ENCODE measurements around the gene PRPF6.
"Not testable (repeated sequence)": the region's sequence is repeated elsewhere in the genome, so short reads cannot be mapped to it uniquely, and the experiment has no call there.

The PRPF6 gene

GRCh38 chr20:64012385-64013154 lies 31.6 kb downstream of the PRPF6 start:
- DNase-seq (ENCODE audit: low read depth, low spot score) = not testable (repeated sequence)

GRCh38 chr20:64015635-64016034 lies 34.7 kb downstream of the PRPF6 start:
- DNase-seq (ENCODE audit: low read depth, low spot score) = no peak

- DNase-seq (ENCODE audit: low read depth, low spot score) = no peak
These were observed 40.4 kb downstream of the PRPF6 start for GRCh38 chr20:64021124-64021975.

- no peak for DNase-seq (ENCODE audit: low read depth, low spot score)
These were observed 41.9 kb downstream of the PRPF6 start for GRCh38 chr20:64022671-64023360.

- no peak for DNase-seq (ENCODE audit: low read depth, low spot score)
These were observed 42.6 kb downstream of the PRPF6 start for GRCh38 chr20:64023361-64024140.

GRCh38 chr20:64024141-64024990 lies 43.4 kb downstream of the PRPF6 start:
- DNase-seq (ENCODE audit: low read depth, low spot score) = no peak

GRCh38 chr20:64025101-64025825 lies 44.3 kb downstream of the PRPF6 start:
- DNase-seq (ENCODE audit: low read depth, low spot score) = no peak

GRCh38 chr20:64025826-64026412 lies 45.0 kb downstream of the PRPF6 start:
- no peak for DNase-seq (ENCODE audit: low read depth, low spot score)

GRCh38 chr20:64027981-64028685 lies 47.2 kb downstream of the PRPF6 start:
- no peak for DNase-seq (ENCODE audit: low read depth, low spot score)

GRCh38 chr20:64029293-64030117 lies 48.6 kb downstream of the PRPF6 start:
- DNase-seq (ENCODE audit: low read depth, low spot score) = no peak

GRCh38 chr20:64030371-64031134 lies 49.6 kb downstream of the PRPF6 start:
- DNase-seq (ENCODE audit: low read depth, low spot score) = no peak

GRCh38 chr20:64031822-64032314 lies 50.9 kb downstream of the PRPF6 start:
- no peak for DNase-seq (ENCODE audit: low read depth, low spot score)

GRCh38 chr20:64032706-64033624 lies 52.0 kb downstream of the PRPF6 start:
- DNase-seq (ENCODE audit: low read depth, low spot score) = no peak

GRCh38 chr20:64033981-64034493 lies 53.1 kb downstream of the PRPF6 start:
- no peak for DNase-seq (ENCODE audit: low read depth, low spot score)

- DNase-seq (ENCODE audit: low read depth, low spot score) = no peak
These were observed 54.4 kb downstream of the PRPF6 start for GRCh38 chr20:64035066-64035932.
